Esophagus squamous epithelium (tissue), 5 donors: ENCODE data around the gene SLC29A4. TPM values are rescaled to one million over a fixed set of nuclear protein-coding genes. Genes with fewer than 3 reads are reported as not detected.
"Not testable (repeated sequence)": the region's sequence is repeated elsewhere in the genome, so short reads cannot be mapped to it uniquely, and the experiment has no call there.

Source experiments
- DNase-seq: peaks from one replicate; lab custom pipeline; 2025; lab: John Stamatoyannopoulos, UW
- H3K27ac ChIP-seq, 4 donors: fragments of 200-600 bp; sonication (generic); one replicate each; pipeline ENCODE4 v1.5.1; 2016 to 2019; ENCODE audit warnings: mild to moderate bottlenecking in 1 of 4
- H3K27me3 ChIP-seq, 4 donors: fragments of 200-600 bp; sonication (generic); 1 replicate in 3 of 4; 2 replicates in 1 of 4; pipeline versions ENCODE4 v1.5.1 to v1.6.0; 2017 to 2021; ENCODE audit warnings: antibody characterized with exemption in 1 of 4
- H3K36me3 ChIP-seq, 3 donors: fragments of 200-600 bp; sonication (generic); one replicate each; pipeline ENCODE4 v1.5.1; 2016 to 2019
- H3K4me1 ChIP-seq, 3 donors: fragments of 200-600 bp; sonication (generic); one replicate each; pipeline ENCODE4 v1.5.1; 2017 to 2019
- H3K4me3 ChIP-seq, 4 donors: fragments of 200-600 bp; sonication (generic); 1 replicate in 3 of 4; 2 replicates in 1 of 4; pipeline ENCODE4 v1.5.1; 2016 to 2019; ENCODE audit warnings: mild to moderate bottlenecking in 2 of 4, moderate library complexity in 1 of 4
- H3K9me3 ChIP-seq, 3 donors: fragments of 200-600 bp; sonication (generic); one replicate each; pipeline ENCODE4 v1.5.1; 2016 to 2019
- POLR2A ChIP-seq, 4 donors: fragments of 450-650 bp; IDR thresholded peaks; one replicate each; pipeline ENCODE4 v1.6.1; 2017; ENCODE audit warnings: antibody characterized with exemption in 4 of 4, mild to moderate bottlenecking in 4 of 4, moderate library complexity in 3 of 4
- WGBS, 2 donors: methylation state at CpG; one replicate each; pipeline ENCODE4 v1.1.5; 2018; 5-methylcytosine and 5-hydroxymethylcytosine counted together
- intact Hi-C: fragments of 100-400 bp; cut with DNase I; formaldehyde crosslinking; loops from one replicate; pipeline ENCODE4 v1.15.0; 2022
- total RNA-seq, 4 donors: library from RNA; depleted of rRNA; stranded (reverse); fragments of >200 nt; gene quantifications; one replicate each; pipeline ENCODE4 v1.1.0, GENCODE V29; 2016
- TF ChIP-seq, protein P1 (sequence below), 6 experiments: fragments of 450-650 bp in 4 of 6; fragments of 200-600 bp in 2 of 6; sonication (generic) in 2 of 6; IDR thresholded peaks; one replicate each; pipeline ENCODE4 v1.5.1; 2016 to 2019; ENCODE audit warnings: antibody characterized with exemption in 6 of 6, mild to moderate bottlenecking in 4 of 6, moderate library complexity in 4 of 6
- donor health status: DM: yes; HTN: yes; CAD: no.

The SLC29A4 gene
- total RNA-seq, 4 donors from 2014 or later, result 0.44 to 0.57 (median 0.53) TPM; not detected in 1

DNA sequence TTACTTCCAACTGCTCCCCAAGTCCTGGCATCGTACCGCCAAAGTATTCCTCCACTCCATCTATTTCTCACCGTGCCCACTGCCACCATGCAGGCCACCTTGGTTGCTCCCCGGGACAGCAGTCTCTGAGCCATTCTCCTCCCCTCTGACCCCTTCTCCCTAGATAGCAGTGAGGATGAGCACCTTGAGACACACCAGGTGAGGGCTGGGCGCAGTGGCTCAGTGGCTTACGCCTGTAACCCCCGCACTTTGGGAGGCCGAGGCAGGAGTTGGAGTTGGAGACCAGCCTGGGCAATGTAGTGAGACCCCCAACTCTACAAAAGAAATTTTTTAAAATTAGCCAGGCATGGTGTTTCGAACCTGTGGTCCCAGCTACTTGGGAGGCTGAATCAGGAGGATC is 4.2 kb downstream of the SLC29A4 start:
- intact Hi-C loops, result no loop called here

DNA sequence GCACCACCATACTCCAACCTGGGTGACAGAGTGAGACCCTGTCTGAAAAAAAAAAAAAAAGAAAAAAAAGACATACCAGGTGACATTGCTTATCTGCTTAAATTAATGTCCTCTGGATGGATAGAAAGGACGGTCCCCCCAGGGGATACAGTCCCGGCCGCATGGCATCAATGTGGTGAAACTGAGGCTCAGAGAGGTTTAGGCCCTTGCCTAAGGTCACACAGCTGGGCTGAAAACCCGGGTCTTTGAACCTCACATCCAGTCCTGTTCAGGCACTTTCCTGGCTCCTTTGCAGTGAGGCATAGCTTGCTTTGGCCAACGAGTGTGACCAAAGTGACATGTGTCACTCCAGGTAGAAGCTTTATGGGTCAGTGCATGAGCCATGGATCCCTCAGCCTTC is 4.6 kb downstream of the SLC29A4 start:
- H3K36me3 ChIP-seq, H3K4me3 ChIP-seq, H3K27ac ChIP-seq, H3K9me3 ChIP-seq, intact Hi-C loops, DNase-seq: not testable (repeated sequence)
- peaks cover 6 to 16% (median 10%) of the 10 kb centered on the region in 3 donors for H3K4me1 ChIP-seq
- H3K27me3 ChIP-seq, result peaks cover 0 to 28% (median 0%) of the 10 kb centered on the region in 4 donors
- WGBS, 2 donors, result 79 to 84% methylated on average over 4 to 5 of the region's 5 CpGs

More for the DNA sequence above, 4.2 kb downstream of the SLC29A4 start:
- 87 to 93% methylated on average over 8 to 9 of the region's 9 CpGs for WGBS, 2 donors
- peaks cover 6 to 16% (median 10%) of the 10 kb centered on the region in 3 donors for H3K4me1 ChIP-seq
- peaks cover 0 to 32% (median 0%) of the 10 kb centered on the region in 4 donors for H3K27me3 ChIP-seq
- no peak overlapping the region for H3K27ac ChIP-seq
- no peak for TF ChIP-seq POLR2A (IDR thresholded peaks at IDR 0.05)
- TF ChIP-seq, protein P1, sequence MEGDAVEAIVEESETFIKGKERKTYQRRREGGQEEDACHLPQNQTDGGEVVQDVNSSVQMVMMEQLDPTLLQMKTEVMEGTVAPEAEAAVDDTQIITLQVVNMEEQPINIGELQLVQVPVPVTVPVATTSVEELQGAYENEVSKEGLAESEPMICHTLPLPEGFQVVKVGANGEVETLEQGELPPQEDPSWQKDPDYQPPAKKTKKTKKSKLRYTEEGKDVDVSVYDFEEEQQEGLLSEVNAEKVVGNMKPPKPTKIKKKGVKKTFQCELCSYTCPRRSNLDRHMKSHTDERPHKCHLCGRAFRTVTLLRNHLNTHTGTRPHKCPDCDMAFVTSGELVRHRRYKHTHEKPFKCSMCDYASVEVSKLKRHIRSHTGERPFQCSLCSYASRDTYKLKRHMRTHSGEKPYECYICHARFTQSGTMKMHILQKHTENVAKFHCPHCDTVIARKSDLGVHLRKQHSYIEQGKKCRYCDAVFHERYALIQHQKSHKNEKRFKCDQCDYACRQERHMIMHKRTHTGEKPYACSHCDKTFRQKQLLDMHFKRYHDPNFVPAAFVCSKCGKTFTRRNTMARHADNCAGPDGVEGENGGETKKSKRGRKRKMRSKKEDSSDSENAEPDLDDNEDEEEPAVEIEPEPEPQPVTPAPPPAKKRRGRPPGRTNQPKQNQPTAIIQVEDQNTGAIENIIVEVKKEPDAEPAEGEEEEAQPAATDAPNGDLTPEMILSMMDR (IDR thresholded peaks at IDR 0.05), result no peak
- no peak overlapping the region for H3K4me3 ChIP-seq
- no peaks in the 10 kb centered on the region for H3K9me3 ChIP-seq
- H3K36me3 ChIP-seq, result no peaks in the 10 kb centered on the region
- DNase-seq, result no peak

DNA sequence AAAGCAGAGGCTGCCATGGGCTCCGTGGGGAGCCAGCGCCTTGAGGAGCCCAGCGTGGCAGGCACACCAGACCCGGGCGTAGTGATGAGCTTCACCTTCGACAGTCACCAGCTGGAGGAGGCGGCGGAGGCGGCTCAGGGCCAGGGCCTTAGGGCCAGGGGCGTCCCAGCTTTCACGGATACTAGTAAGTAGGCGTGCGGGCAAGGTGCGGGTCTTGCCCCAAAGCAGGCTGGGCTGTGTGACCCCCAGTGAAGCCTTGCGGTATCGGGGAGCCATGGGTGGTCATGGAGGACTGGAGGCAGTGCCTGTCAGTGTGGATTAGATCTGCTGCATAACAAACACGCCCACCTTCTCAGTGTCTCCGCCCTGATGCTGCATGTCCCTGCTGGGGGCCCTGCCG is 5.1 kb downstream of the SLC29A4 start:
- H3K4me3 ChIP-seq, result no peak overlapping the region
- H3K9me3 ChIP-seq, result no peaks in the 10 kb centered on the region
- WGBS, 2 donors, result 80 to 96% methylated on average over 2 to 4 of the region's 19 CpGs
- no peak for DNase-seq
- peaks cover 0 to 26% (median 0%) of the 10 kb centered on the region in 4 donors for H3K27me3 ChIP-seq
- H3K4me1 ChIP-seq, result peaks cover 6 to 16% (median 10%) of the 10 kb centered on the region in 3 donors
- intact Hi-C loops, result no loop called here
- H3K36me3 ChIP-seq, result no peaks in the 10 kb centered on the region
- no peak overlapping the region for H3K27ac ChIP-seq
- TF ChIP-seq, protein P1 (IDR thresholded peaks at IDR 0.05), result no peak
- TF ChIP-seq POLR2A (IDR thresholded peaks at IDR 0.05), result no peak

DNA sequence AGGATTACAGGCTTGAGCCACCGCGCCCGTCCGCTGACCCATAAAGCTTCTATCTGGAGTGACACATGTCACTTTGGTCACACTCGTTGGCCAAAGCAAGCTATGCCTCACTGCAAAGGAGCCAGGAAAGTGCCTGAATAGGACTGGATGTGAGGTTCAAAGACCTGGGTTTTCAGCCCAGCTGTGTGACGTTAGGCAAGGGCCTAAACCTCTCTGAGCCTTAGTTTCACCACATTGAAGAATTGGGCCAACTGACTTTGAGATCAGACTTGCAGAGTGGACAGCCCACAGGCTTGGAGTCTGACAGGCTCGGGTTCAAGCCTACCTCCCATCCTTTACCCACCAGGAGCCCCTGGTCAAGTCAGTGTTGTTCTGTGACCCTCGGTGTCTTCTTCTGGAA is 5.8 kb downstream of the SLC29A4 start:
- peaks cover 0 to 19% (median 0%) of the 10 kb centered on the region in 4 donors for H3K27me3 ChIP-seq
- H3K9me3 ChIP-seq, H3K4me1 ChIP-seq, intact Hi-C loops, H3K27ac ChIP-seq, H3K36me3 ChIP-seq, DNase-seq, H3K4me3 ChIP-seq: not testable (repeated sequence)
- WGBS, 2 donors, result 13 to 67% methylated on average over 1 of the region's 8 CpGs

DNA sequence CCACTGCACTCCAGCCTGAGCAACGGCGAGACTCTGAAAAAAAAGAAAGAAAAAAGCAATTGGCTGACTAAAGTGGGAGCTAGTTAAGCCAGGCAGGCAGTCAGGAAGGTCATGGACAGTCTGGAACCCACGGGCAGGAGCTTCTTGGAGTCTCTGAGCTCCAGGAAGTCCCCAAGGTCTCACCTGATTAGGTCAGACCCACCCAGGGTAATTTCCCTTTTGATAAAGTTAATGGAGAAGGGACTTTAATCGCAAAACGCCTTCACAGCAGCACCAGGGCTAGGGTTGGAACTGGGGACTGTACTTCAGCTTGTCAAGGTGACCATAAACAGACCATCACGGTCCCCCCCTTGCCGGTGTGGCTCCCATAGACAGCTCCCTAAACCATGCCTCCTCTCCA is 6.6 kb downstream of the SLC29A4 start:
- intact Hi-C loops, result no loop called here
- TF ChIP-seq POLR2A (IDR thresholded peaks at IDR 0.05), result no peak
- TF ChIP-seq, protein P1 (IDR thresholded peaks at IDR 0.05), result no peak
- Histone ChIP-seq H3K27ac (no peak overlapping the region), H3K9me3 (no peaks in the 10 kb centered on the region), H3K27me3 (peaks cover 0 to 11% (median 0%) of the 10 kb centered on the region in 4 donors), H3K4me1 (peaks cover 0 to 7% (median 0%) of the 10 kb centered on the region in 3 donors), H3K36me3 (no peaks in the 10 kb centered on the region), H3K4me3 (no peak overlapping the region)
- DNase-seq, result no peak
- WGBS, 2 donors, result 83% methylated on average over 7 of the region's 7 CpGs

DNA sequence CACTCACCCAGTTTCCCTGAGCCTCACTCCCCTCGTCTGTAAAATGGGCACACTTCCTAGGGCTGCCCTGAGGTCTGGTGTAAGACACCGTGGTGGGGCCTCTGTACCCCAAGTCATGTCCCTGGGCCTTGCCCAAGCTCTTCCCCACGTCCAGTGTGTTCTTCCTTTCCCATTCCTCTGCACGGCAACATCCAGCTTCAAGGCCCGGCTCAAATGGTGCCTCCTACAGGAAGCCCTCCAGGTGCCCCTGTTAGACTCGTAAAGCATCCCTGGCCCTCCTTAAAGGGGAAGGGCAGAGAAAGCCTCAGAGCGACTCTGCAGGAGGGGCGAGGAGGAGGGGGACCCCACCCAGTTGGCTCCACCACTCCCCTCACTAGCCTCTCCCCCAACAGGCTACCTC is 8.6 kb downstream of the SLC29A4 start:
- TF ChIP-seq, protein P1 (IDR thresholded peaks at IDR 0.05), result no peak
- no peak for TF ChIP-seq POLR2A (IDR thresholded peaks at IDR 0.05)
- no peak for DNase-seq
- WGBS, 2 donors, result 69 to 72% methylated on average over 7 of the region's 8 CpGs
- Histone ChIP-seq H3K4me1 (no peaks in the 10 kb centered on the region), H3K4me3 (no peak overlapping the region), H3K27ac (no peak overlapping the region), H3K9me3 (no peaks in the 10 kb centered on the region), H3K36me3 (no peaks in the 10 kb centered on the region), H3K27me3 (peaks cover 0 to 13% (median 0%) of the 10 kb centered on the region in 4 donors)
- intact Hi-C loops, result no loop called here

DNA sequence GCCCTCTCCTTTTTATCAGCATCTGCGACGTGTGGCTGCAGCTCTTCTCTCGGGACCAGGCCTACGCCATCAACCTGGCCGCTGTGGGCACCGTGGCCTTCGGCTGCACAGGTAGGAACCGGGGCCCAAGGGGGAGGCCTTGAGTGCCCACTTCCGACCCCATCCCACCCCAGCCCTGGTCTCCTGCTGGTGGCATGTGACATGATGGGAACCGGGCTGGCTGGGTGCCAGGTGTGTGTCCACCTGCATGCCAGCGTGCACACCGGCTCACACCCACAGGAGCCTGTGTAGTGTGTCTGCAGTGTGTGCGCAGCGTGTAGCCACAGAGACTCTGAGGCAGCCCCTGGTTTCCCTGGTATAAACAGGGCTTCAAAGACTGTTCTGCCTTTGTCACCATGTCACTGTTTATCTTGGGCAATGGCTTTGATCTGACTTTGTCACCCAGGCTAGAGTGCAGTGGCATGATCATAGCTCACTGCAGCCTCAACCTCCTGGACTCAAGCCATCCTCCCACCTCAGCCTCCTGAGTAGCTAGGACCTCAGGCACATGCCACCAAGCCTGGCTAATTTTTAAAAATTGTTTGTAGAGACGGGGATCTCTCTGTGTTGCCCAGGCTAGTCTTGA is 9.1 kb downstream of the SLC29A4 start:
- H3K4me1 ChIP-seq, H3K9me3 ChIP-seq, H3K27ac ChIP-seq, intact Hi-C loops, H3K36me3 ChIP-seq, H3K4me3 ChIP-seq, DNase-seq: not testable (repeated sequence)
- 54 to 79% methylated on average over 4 to 7 of the region's 15 CpGs for WGBS, 2 donors
- H3K27me3 ChIP-seq, result peaks cover 0 to 18% (median 0%) of the 10 kb centered on the region in 4 donors
